Activated naive CD4-positive, alpha-beta T cell treated with anti-CD3 and anti-CD28 coated beads, Interleukin-2, amount 10 ng/mL, durations not matched to agents 7 days and 5 days (primary cell): ENCODE data around the gene ELAVL1.
"Not testable (repeated sequence)": the region's sequence is repeated elsewhere in the genome, so short reads cannot be mapped to it uniquely, and the experiment has no call there.

Experiments used
- CTCF ChIA-PET: fragments of 350-600 bp; sonication (Branson Sonifier 250); formaldehyde crosslinking; loops from one replicate; lab custom pipeline; 2021; ENCODE audit warnings: antibody characterized with exemption; lab: Charles Lee
- DNase-seq: peaks from one replicate; pipeline ENCODE4 v3.0.0-alpha.2; 2020
- H3K27ac Mint-ChIP-seq: one replicate; pipeline ENCODE4 v1.8.0; 2021; ENCODE audit warnings: mild to moderate bottlenecking, moderate library complexity, mixed read lengths
- H3K27me3 Mint-ChIP-seq: one replicate; pipeline ENCODE4 v1.8.0; 2021; ENCODE audit warnings: mild to moderate bottlenecking, mixed read lengths
- H3K36me3 Mint-ChIP-seq: one replicate; pipeline ENCODE4 v1.8.0; 2021; ENCODE audit warnings: mixed read lengths
- H3K4me1 Mint-ChIP-seq: one replicate; pipeline ENCODE4 v1.8.0; 2021; ENCODE audit warnings: mixed read lengths
- H3K4me3 Mint-ChIP-seq: one replicate; pipeline ENCODE4 v1.8.0; 2021; ENCODE audit warnings: mild to moderate bottlenecking, moderate library complexity, mixed read lengths
- H3K9me3 Mint-ChIP-seq: one replicate; pipeline ENCODE4 v1.8.0; 2021; ENCODE audit warnings: mixed read lengths

The ELAVL1 gene

GRCh38 chr19:8033287-8034177 is 28.1 kb upstream of the ELAVL1 start:
- peaks cover 57% of the 10 kb centered on the region for H3K27me3 Mint-ChIP-seq
- H3K4me1 Mint-ChIP-seq, H3K9me3 Mint-ChIP-seq, DNase-seq, CTCF ChIA-PET, H3K36me3 Mint-ChIP-seq, H3K27ac Mint-ChIP-seq, H3K4me3 Mint-ChIP-seq: not testable (repeated sequence)

GRCh38 chr19:8030960-8031359 is 25.5 kb upstream of the ELAVL1 start:
- H3K4me3 Mint-ChIP-seq: no peak overlapping the region
- H3K27ac Mint-ChIP-seq: no peak overlapping the region
- no peaks in the 10 kb centered on the region for H3K36me3 Mint-ChIP-seq
- no peaks in the 10 kb centered on the region for H3K9me3 Mint-ChIP-seq
- no peaks in the 10 kb centered on the region for H3K4me1 Mint-ChIP-seq
- CTCF ChIA-PET: no interaction called here
- H3K27me3 Mint-ChIP-seq: peaks cover 32% of the 10 kb centered on the region
- DNase-seq: no peak

GRCh38 chr19:8028951-8029491 is 23.6 kb upstream of the ELAVL1 start:
- no peaks in the 10 kb centered on the region for H3K36me3 Mint-ChIP-seq
- H3K4me3 Mint-ChIP-seq: no peak overlapping the region
- DNase-seq: no peak

GRCh38 chr19:8025316-8025715 is 19.9 kb upstream of the ELAVL1 start:
- H3K27me3 Mint-ChIP-seq: peaks cover 4% of the 10 kb centered on the region
- no peak for DNase-seq
- CTCF ChIA-PET: no interaction called here
- H3K36me3 Mint-ChIP-seq: no peaks in the 10 kb centered on the region
- H3K9me3 Mint-ChIP-seq: no peaks in the 10 kb centered on the region
- H3K27ac Mint-ChIP-seq: no peak overlapping the region
- no peak overlapping the region for H3K4me3 Mint-ChIP-seq
- H3K4me1 Mint-ChIP-seq: no peaks in the 10 kb centered on the region

More at GRCh38 chr19:8028951-8029491, 23.6 kb upstream of the ELAVL1 start:
- Mint-ChIP-seq H3K27ac (no peak overlapping the region), H3K9me3 (no peaks in the 10 kb centered on the region), H3K4me1 (no peaks in the 10 kb centered on the region), H3K27me3 (peaks cover 26% of the 10 kb centered on the region)
- CTCF ChIA-PET: no interaction called here

- not testable (repeated sequence) for H3K36me3 Mint-ChIP-seq, H3K27ac Mint-ChIP-seq, DNase-seq, H3K27me3 Mint-ChIP-seq, H3K9me3 Mint-ChIP-seq, H3K4me3 Mint-ChIP-seq, H3K4me1 Mint-ChIP-seq
- CTCF ChIA-PET: interaction anchor here (0.8 kb wide), 1 partner anchor 81 kb away, joined by 3 read pairs; the partner anchor contains the start of gene TIMM44
These were observed 18.8 kb upstream of the ELAVL1 start for GRCh38 chr19:8024256-8024655.

- CTCF ChIA-PET: no interaction called here
- no peak for DNase-seq
- H3K4me3 Mint-ChIP-seq: no peak overlapping the region
- H3K27ac Mint-ChIP-seq: no peak overlapping the region
- no peaks in the 10 kb centered on the region for H3K4me1 Mint-ChIP-seq
- no peaks in the 10 kb centered on the region for H3K27me3 Mint-ChIP-seq
- H3K9me3 Mint-ChIP-seq: no peaks in the 10 kb centered on the region
- no peaks in the 10 kb centered on the region for H3K36me3 Mint-ChIP-seq
These were observed 17.9 kb upstream of the ELAVL1 start for GRCh38 chr19:8023371-8023770.

- CTCF ChIA-PET: no interaction called here
- no peaks in the 10 kb centered on the region for H3K36me3 Mint-ChIP-seq
- H3K4me3 Mint-ChIP-seq: no peak overlapping the region
- no peak overlapping the region for H3K27ac Mint-ChIP-seq
- DNase-seq: no peak
- H3K4me1 Mint-ChIP-seq: peaks cover 8% of the 10 kb centered on the region
- no peaks in the 10 kb centered on the region for H3K9me3 Mint-ChIP-seq
- H3K27me3 Mint-ChIP-seq: no peaks in the 10 kb centered on the region
These were observed 16.8 kb upstream of the ELAVL1 start for GRCh38 chr19:8022275-8022674.

- no peak for DNase-seq
- Mint-ChIP-seq H3K27ac (no peak overlapping the region), H3K36me3 (no peaks in the 10 kb centered on the region), H3K27me3 (no peaks in the 10 kb centered on the region), H3K4me1 (peaks cover 8% of the 10 kb centered on the region), H3K4me3 (no peak overlapping the region), H3K9me3 (no peaks in the 10 kb centered on the region)
- CTCF ChIA-PET: no interaction called here
These were observed 15.9 kb upstream of the ELAVL1 start for GRCh38 chr19:8021374-8021773.

GRCh38 chr19:8020681-8021080 is 15.2 kb upstream of the ELAVL1 start:
- Mint-ChIP-seq H3K4me3 (no peak overlapping the region), H3K27ac (no peak overlapping the region), H3K9me3 (no peaks in the 10 kb centered on the region), H3K36me3 (no peaks in the 10 kb centered on the region), H3K27me3 (no peaks in the 10 kb centered on the region), H3K4me1 (peaks cover 8% of the 10 kb centered on the region)
- DNase-seq: no peak
- CTCF ChIA-PET: no interaction called here

GRCh38 chr19:8017808-8018207 is 12.4 kb upstream of the ELAVL1 start:
- Mint-ChIP-seq H3K36me3 (no peaks in the 10 kb centered on the region), H3K27ac (no peak overlapping the region)
- peak; percentile 55 for DNase-seq

GRCh38 chr19:8004723-8005513 is 523 bp downstream of the ELAVL1 start:
- Mint-ChIP-seq H3K9me3 (no peaks in the 10 kb centered on the region), H3K4me1 (peaks cover 36% of the 10 kb centered on the region), H3K27ac (peak overlapping the region; percentile 89), H3K36me3 (peaks cover 10% of the 10 kb centered on the region), H3K27me3 (no peaks in the 10 kb centered on the region), H3K4me3 (peak overlapping the region; percentile 97)
- CTCF ChIA-PET: no interaction called here
- DNase-seq: peak; percentile 45

More at GRCh38 chr19:8017808-8018207, 12.4 kb upstream of the ELAVL1 start:
- Mint-ChIP-seq H3K4me1 (peaks cover 8% of the 10 kb centered on the region), H3K9me3 (no peaks in the 10 kb centered on the region), H3K27me3 (no peaks in the 10 kb centered on the region), H3K4me3 (no peak overlapping the region)
- CTCF ChIA-PET: no interaction called here

GRCh38 chr19:8004001-8004400 is 1.4 kb downstream of the ELAVL1 start:
- peaks cover 36% of the 10 kb centered on the region for H3K4me1 Mint-ChIP-seq

GRCh38 chr19:8001995-8002849 is 3.2 kb downstream of the ELAVL1 start:
- Mint-ChIP-seq H3K4me3 (peak overlapping the region; percentile 63), H3K9me3 (no peaks in the 10 kb centered on the region), H3K27ac (peak overlapping the region; percentile 71), H3K36me3 (peaks cover 7% of the 10 kb centered on the region), H3K4me1 (peaks cover 36% of the 10 kb centered on the region), H3K27me3 (no peaks in the 10 kb centered on the region)
- CTCF ChIA-PET: interaction anchor here (0.8 to 3.2 kb wide), 6 partner anchors 11 to 82 kb away, joined by 3 to 14 read pairs (median 5); partner anchors contain the start of genes SNAPC2 and TIMM44
- DNase-seq: peak; percentile 80

More at GRCh38 chr19:8004001-8004400, 1.4 kb downstream of the ELAVL1 start:
- peak overlapping the region; percentile 97 for H3K4me3 Mint-ChIP-seq
- peaks cover 10% of the 10 kb centered on the region for H3K36me3 Mint-ChIP-seq
- H3K27me3 Mint-ChIP-seq: no peaks in the 10 kb centered on the region
- H3K27ac Mint-ChIP-seq: peak overlapping the region; percentile 89
- no peaks in the 10 kb centered on the region for H3K9me3 Mint-ChIP-seq
- CTCF ChIA-PET: interaction anchor here (0.6 kb wide), 1 partner anchor 686 kb away, joined by 3 read pairs; no protein-coding TSS in a partner anchor
- no peak for DNase-seq
